Measurements from ENCODE around the gene BCO1.

BCO1 gene

GRCh38 chr16:81201267-81201666 is 37.2 kb upstream of the BCO1 start:
- Histone ChIP-seq H3K4me1 (ENCODE audit: control insufficient read depth in 1 of 2, insufficient read depth in 1 of 2, low read depth in 1 of 2, low read length in 1 of 2) (no peaks in the 10 kb centered on the region), H3K9me3 (no peaks in the 10 kb centered on the region), H3K36me3 (no peaks in the 10 kb centered on the region), H3K27me3 (peaks cover 23% of the 10 kb centered on the region), H3K27ac (no peak overlapping the region), H3K4me3 (ENCODE audit: low read depth in 1 of 2, low read length in 1 of 2) (no peak overlapping the region)
- TF ChIP-seq, protein P1, sequence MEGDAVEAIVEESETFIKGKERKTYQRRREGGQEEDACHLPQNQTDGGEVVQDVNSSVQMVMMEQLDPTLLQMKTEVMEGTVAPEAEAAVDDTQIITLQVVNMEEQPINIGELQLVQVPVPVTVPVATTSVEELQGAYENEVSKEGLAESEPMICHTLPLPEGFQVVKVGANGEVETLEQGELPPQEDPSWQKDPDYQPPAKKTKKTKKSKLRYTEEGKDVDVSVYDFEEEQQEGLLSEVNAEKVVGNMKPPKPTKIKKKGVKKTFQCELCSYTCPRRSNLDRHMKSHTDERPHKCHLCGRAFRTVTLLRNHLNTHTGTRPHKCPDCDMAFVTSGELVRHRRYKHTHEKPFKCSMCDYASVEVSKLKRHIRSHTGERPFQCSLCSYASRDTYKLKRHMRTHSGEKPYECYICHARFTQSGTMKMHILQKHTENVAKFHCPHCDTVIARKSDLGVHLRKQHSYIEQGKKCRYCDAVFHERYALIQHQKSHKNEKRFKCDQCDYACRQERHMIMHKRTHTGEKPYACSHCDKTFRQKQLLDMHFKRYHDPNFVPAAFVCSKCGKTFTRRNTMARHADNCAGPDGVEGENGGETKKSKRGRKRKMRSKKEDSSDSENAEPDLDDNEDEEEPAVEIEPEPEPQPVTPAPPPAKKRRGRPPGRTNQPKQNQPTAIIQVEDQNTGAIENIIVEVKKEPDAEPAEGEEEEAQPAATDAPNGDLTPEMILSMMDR (IDR thresholded peaks at IDR 0.05) = no peak

DNA sequence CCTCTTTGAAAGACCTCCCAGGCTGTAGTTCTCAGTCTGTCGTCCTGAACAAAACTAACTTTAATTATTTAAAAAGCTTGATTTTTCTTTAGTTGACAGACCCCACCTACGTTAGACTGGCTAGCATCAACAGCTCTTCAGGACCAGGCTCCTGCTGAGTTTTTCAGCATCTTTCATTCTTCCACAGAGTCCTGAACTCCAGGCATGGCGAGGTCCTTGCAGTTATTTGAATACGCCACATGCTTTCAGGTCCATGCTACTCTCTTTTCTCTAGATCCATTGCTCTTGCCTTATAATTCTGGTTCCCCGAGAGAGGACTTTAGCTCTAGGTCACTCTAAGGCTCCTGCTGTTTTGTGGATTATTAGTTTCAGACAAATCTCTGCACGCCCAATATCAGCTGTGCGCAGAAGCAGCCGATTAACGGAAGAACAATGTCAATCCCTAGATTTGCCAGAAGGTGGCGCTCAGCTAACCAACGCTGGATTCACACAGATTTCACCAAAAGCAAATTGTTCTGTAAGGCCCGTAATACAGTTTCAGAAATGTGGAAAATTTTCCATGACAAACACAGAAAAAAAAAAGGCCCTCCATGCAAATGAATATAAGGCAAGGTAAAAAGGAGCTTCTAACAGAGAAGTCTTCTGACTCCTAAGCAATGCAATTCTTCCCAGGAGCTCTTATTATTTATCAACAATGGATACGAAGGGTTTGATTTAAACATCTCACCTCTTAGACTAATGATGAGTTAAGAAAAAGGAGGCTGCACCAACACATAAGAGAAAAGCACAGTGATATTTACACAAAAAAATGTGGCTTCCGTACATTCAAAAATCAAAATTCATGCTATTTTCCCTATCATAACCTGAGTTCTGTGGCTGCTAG is 33.5 kb upstream of the BCO1 start:
- Histone ChIP-seq H3K9me3 (no peaks in the 10 kb centered on the region), H3K4me1 (ENCODE audit: control insufficient read depth in 1 of 2, insufficient read depth in 1 of 2, low read depth in 1 of 2, low read length in 1 of 2) (no peaks in the 10 kb centered on the region), H3K36me3 (no peaks in the 10 kb centered on the region), H3K27ac (no peak overlapping the region), H3K27me3 (peaks cover 23% of the 10 kb centered on the region), H3K4me3 (ENCODE audit: low read depth in 1 of 2, low read length in 1 of 2) (no peak overlapping the region)
- TF ChIP-seq, protein P1 (IDR thresholded peaks at IDR 0.05) = no peak

DNA sequence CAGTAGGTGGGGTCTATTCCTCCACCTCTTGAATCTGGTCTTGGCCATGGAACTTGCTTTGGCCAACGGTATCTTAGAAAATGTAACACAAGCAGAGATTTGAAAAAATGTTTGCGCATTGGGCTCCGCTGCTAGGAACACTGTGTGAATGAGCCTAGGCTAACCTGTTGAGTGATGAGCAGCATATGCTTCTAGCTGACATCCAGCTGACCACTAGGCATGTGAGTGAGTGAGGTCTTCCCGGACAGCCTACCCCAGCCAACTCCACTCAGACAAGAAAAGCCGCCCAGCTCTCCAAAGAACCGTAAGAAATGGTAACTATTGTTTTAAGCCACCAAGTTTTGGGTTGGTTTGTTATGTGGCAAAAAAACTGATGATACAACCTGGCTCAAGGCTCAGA is 31.4 kb upstream of the BCO1 start:
- TF ChIP-seq, protein P1 (IDR thresholded peaks at IDR 0.05) = no peak
- no peaks in the 10 kb centered on the region for H3K36me3 ChIP-seq
- H3K4me1 ChIP-seq (ENCODE audit: control insufficient read depth in 1 of 2, insufficient read depth in 1 of 2, low read depth in 1 of 2, low read length in 1 of 2) = no peaks in the 10 kb centered on the region
- H3K27ac ChIP-seq = no peak overlapping the region
- peaks cover 25% of the 10 kb centered on the region for H3K27me3 ChIP-seq
- no peak overlapping the region for H3K4me3 ChIP-seq (ENCODE audit: low read depth in 1 of 2, low read length in 1 of 2)
- H3K9me3 ChIP-seq = no peaks in the 10 kb centered on the region

- H3K4me1 ChIP-seq (ENCODE audit: control insufficient read depth in 1 of 2, insufficient read depth in 1 of 2, low read depth in 1 of 2, low read length in 1 of 2) = no peaks in the 10 kb centered on the region
- H3K36me3 ChIP-seq = no peaks in the 10 kb centered on the region
- H3K4me3 ChIP-seq (ENCODE audit: low read depth in 1 of 2, low read length in 1 of 2) = no peak overlapping the region
- no peak overlapping the region for H3K27ac ChIP-seq
- no peaks in the 10 kb centered on the region for H3K9me3 ChIP-seq
- TF ChIP-seq, protein P1 (IDR thresholded peaks at IDR 0.05) = no peak
- peaks cover 30% of the 10 kb centered on the region for H3K27me3 ChIP-seq
These were observed 27.7 kb upstream of the BCO1 start for GRCh38 chr16:81210807-81211206.

GRCh38 chr16:81212830-81213465 is 25.5 kb upstream of the BCO1 start:
- Histone ChIP-seq H3K4me3 (ENCODE audit: low read depth in 1 of 2, low read length in 1 of 2) (no peak overlapping the region), H3K27ac (no peak overlapping the region), H3K9me3 (no peaks in the 10 kb centered on the region), H3K36me3 (no peaks in the 10 kb centered on the region), H3K4me1 (ENCODE audit: control insufficient read depth in 1 of 2, insufficient read depth in 1 of 2, low read depth in 1 of 2, low read length in 1 of 2) (no peaks in the 10 kb centered on the region), H3K27me3 (peaks cover 22% of the 10 kb centered on the region)
- TF ChIP-seq, protein P1 (IDR thresholded peaks at IDR 0.05) = no peak

All from neutrophil (primary cell).